HG03469 (cell line): ENCODE measurements around the gene RAP1GAP.

Source experiments
- ATAC-seq: cut with Tn5 transposase; IDR thresholded peaks from one replicate; pipeline ENCODE4 v1.9.1; 2021; ENCODE audit warnings: mild to moderate bottlenecking, moderate library complexity, moderate number of reproducible peaks; ENCODE audit not compliant: unreplicated experiment

RAP1GAP gene

GRCh38 chr1:21596174-21596573 is 73.0 kb downstream of the RAP1GAP start:
- no peak for ATAC-seq

- no peak for ATAC-seq
Observed at GRCh38 chr1:21594935-21595897, 73.9 kb downstream of the RAP1GAP start.

GRCh38 chr1:21594501-21594900 is 74.7 kb downstream of the RAP1GAP start:
- no peak for ATAC-seq

DNA sequence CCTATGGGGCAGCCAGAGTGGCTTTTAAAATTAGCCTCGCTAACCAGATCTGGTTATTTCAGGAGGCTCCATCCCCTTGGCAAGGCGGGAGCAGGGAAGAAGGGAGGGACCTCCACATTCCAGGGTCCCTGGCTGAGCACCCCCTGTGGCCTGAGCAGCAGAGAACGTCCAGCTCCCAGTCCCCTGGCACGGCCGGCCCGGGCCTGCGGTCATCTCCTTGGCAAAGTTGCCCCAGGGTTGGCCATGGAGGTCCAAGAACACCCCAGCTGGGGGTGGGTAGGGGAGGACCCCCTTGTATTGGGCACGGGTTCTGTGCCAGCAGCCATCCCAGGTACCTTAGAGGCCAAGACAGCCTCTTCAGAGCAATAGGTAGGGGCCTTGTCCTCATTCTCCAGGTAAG is 75.9 kb downstream of the RAP1GAP start:
- ATAC-seq: no peak

DNA sequence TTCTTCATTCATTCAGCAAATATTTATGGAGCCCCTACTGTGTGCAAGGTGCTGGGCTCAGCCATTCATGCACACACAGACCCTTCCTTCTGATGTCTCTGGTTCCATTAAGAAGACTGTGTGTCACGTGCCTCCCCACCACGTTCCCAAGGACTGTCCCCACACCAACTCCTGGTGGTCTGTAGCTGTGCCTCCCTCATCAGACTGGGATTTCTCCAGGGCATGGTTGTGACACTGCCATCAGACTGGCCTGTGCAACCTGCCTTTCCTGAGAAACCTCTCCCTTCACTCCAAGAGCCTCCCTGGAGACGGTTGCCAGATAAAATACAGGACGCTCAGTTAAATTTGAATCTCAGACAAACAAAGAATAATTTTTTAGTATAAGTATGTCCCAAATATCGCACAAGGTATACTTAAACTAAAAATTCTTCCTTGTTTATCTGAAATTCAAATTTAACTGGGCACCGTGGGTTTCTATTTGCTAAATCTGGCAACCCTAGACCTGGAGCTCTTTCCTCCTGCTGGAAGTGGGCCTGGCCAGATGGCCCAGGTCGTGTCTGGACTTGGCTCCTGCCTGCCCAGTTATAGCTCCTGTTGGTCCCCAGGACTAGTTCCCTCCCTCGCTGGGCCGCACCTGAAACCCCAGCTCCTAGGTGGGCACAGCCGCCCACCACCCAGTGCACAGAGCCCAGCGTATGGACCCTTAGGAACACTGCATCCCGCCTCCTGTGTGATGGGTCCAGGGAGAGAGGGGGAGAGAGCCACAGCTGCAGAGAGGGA is 76.9 kb downstream of the RAP1GAP start:
- no peak for ATAC-seq

- ATAC-seq: no peak
Observed at GRCh38 chr1:21590934-21591333, 78.2 kb downstream of the RAP1GAP start.

DNA sequence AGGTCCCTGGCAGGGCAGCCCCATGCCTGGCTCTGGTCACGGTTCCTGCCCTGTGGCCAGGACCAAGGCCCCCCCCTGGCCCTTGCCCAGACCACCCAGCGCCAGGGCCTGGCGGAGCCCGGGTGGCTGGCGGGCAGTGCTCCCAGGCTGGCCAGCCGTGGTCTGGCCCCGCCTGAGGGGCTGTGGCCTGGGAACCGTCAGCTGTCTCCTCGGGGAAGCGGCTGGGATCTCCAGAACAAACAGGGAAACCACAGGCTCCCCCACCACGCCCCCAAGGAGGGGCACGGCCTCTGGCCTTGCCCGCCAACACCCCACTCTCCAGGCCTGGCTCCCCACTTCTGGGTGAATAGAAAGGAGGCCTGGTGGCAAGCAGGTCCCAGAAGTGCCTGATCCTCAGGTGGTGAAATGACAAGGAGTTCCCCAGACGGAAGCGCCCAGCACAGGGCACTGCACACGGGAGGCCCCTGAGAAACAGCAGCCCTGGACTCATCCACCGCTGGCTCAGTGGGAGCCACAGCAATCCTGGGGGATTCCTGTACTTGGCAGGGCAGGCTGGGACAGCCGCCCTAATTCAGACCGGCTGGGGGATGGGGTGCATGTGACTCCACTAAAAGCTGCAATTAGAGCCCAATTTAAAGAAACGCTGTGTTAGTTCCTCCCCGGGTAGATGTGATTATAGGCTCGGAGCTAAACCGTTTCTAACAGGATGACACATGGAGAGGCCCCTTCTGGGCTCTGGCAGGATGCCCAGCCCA is 78.9 kb downstream of the RAP1GAP start:
- ATAC-seq: no peak

DNA sequence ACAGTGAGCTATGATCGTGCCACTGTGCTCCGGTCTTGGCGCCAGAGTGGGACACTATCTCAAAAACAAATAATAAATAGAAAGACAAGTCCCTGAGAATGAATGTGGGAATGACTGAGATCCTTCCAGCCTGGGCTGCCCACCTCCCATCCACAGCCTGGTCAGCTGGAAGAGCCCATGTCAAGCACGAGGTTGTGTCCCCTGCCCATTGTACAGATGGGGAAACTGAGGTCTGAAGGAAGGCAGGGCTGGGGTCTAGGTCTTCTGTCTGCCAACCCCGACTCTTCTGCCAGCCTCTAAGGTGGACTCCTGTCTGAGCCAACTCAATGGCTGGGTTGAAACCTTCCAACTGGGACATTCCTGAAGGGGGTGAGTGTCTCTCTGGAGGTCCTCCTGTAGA is 79.5 kb downstream of the RAP1GAP start:
- ATAC-seq: no peak

- ATAC-seq: no peak
Observed at GRCh38 chr1:21587602-21587953, 81.6 kb downstream of the RAP1GAP start.

DNA sequence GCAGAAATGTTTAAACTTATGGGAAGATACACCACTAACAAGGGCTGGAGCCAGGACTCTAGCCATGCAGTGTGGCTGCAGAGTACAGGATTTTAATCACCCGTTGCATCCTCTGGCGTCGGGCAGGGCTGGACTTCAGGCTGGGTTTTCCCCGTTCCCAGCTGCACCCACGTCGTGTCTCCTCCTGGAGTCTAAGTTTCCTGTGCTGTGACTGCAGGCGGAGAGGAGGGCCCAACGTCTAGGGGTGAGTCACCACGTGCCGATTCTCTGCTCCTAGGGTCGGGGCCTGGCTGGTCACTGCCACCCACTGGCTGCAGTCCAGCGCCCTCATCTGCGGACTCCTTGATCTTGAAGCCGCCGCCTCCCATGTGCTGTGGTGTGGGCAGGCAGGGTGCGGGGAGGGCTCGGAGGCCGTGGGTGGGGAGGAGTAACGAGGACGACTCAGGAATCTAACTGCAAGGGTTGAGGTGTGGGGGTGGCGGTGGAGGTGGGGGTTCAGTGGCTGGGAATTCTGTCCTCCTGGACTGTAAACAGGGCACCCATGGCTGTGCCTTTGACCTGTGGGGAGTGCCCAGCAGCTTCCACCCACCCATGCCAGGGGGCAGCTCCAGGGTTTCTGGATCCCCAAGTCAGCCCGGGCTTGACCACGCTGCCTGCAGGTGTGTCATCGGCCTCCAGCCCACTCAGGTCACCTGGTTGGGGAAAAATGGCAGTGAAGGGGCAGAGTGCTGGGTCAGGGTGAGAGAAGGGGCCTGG is 82.1 kb downstream of the RAP1GAP start:
- no peak for ATAC-seq

GRCh38 chr1:21586222-21586621 is 82.9 kb downstream of the RAP1GAP start:
- ATAC-seq: no peak

DNA sequence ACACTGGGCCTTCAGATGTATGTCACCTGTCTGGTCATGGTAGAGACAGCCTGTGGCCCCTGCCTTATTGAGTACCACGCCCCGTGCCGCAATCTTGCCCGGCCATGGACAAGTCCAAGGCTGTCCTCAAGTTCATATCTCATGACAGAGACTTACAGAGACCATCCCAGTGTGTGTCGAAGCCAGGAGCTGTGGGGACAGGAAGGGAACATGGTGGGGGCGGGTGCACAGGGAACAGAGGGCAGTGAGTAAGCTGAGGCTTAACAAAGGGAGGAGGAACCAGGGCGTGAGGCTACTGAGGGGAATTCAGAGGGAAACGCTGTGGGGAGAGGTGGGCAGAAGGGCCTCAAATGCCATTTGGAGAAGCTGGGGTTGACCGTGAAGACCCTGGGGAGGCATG is 84.1 kb downstream of the RAP1GAP start:
- ATAC-seq: no peak

- no peak for ATAC-seq
Observed at GRCh38 chr1:21584096-21584495, 85.1 kb downstream of the RAP1GAP start.

DNA sequence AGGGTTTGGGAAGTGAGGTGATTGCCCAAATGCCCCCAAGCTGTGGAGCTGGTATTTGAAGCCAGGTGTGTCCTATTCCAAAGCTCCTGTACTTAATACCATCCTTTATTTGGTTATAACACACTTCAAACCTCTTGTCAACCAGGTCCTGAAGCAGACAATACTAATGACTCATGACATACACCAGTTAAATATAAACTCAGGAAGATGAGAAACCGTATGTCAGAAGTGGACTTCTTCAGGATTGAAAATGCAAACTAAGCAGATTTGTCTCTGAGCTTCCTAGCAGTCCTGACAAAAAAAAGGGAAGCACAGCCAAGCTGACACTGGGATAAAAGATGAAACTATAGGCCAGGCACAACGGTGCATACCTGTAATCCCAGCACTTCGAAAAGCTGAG is 89.4 kb downstream of the RAP1GAP start:
- ATAC-seq: no peak

- ATAC-seq: no peak
Observed at GRCh38 chr1:21577933-21578332, 91.2 kb downstream of the RAP1GAP start.

DNA sequence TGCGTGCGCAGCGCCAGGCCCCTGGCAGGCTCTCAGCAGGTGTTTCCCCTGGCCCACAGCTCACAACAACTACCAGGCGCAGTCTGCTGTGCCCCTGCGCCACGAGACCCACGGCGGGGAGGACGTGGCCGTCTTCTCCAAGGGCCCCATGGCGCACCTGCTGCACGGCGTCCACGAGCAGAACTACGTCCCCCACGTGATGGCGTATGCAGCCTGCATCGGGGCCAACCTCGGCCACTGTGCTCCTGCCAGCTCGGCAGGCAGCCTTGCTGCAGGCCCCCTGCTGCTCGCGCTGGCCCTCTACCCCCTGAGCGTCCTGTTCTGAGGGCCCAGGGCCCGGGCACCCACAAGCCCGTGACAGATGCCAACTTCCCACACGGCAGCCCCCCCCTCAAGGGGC is 91.8 kb downstream of the RAP1GAP start:
- ATAC-seq: no peak

DNA sequence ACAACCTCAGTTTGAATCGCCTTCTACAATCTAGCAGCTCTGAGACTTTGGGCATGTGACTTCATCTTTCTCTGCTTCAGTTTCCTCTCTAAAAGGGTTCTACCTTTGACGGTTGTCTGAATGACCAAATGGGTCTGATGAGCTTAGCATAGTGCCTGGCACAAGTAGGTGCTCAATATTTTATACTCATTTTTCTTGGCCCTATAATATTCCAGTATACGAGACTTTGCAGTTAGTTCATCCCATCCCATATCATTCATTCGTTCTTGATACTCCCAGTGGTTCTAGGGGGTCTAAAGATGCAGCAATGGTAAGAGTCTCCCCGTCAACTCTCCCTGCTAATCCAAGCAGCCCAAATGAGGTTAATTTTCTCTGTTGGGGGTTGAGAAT is 92.4 kb downstream of the RAP1GAP start:
- ATAC-seq: no peak

- ATAC-seq: no peak
Observed at GRCh38 chr1:21576031-21576797, 92.9 kb downstream of the RAP1GAP start.

- no peak for ATAC-seq
Observed at GRCh38 chr1:21575351-21575942, 93.7 kb downstream of the RAP1GAP start.
